IPS-NIHi7 (cell line): ENCODE results near the gene BSDC1.
"Not testable (repeated sequence)": the region's sequence is repeated elsewhere in the genome, so short reads cannot be mapped to it uniquely, and the experiment has no call there.

ENCODE experiments used
- DNase-seq: peaks from one replicate; pipeline ENCODE4 v3.0.0; 2012; ENCODE audit warnings: mixed read lengths; ENCODE audit errors: extremely low spot score

BSDC1 gene

GRCh38 chr1:32358435-32358834 is 35.8 kb downstream of the BSDC1 start:
- no peak for DNase-seq

DNA sequence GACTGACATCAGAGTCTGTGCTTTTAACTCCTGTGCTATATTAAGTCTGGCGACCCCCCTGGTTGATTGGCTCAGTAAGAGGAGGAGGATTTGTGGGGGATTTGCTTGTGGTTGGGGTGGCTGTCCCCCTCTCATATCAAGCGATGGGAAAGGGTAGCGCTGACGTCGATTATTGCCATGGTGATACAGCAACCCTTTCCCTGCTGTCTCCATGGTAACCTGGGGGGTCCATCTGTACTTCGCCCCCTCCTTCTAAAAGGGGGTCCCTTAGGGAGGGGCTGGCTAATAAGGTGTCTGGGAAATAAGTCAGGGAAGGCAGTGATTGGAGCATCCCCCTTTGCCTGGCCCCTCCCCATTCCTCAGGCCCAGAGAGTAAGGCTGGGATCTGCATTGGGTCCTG is 36.6 kb downstream of the BSDC1 start:
- DNase-seq, result no peak

DNA sequence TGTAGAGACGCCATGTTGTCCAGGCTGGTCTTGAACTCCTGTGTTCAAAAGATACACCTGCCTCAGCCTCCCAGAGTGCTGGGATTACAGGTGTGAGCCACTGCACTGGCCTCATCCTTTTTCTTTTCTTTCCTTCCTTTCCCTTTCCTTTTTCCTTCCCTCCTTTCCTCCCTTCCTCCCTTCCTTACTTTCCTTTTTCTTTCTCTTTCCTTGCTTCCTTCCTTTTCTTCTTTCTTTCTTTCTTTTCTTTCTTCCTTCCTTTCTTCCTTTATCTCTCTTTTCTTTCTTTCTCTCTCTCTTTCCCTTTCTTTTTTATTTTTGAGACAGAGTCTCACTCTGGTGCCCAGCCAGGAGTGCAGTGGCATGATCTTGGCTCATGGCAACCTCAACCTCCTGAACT is 37.8 kb downstream of the BSDC1 start:
- no peak for DNase-seq

DNA sequence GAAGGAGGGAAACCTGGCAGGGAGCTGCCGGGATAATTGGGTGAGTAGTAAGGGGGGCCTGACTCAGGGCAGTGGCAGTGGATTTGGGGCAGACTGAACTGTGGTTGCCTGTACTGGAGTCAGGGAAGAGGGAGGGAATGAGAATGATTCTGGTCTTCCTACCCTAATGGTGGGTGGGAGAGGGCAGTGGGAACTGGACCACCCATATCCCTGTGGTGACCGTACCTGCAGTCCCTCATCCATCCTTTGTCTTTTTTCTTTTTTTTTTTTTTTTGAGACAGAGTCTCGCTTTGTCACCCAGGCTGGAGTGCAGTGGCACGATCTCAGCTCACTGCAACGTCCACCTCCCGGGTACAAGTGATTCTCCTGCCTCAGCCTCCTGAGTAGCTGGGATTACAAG is 38.5 kb downstream of the BSDC1 start:
- DNase-seq, result not testable (repeated sequence)

DNA sequence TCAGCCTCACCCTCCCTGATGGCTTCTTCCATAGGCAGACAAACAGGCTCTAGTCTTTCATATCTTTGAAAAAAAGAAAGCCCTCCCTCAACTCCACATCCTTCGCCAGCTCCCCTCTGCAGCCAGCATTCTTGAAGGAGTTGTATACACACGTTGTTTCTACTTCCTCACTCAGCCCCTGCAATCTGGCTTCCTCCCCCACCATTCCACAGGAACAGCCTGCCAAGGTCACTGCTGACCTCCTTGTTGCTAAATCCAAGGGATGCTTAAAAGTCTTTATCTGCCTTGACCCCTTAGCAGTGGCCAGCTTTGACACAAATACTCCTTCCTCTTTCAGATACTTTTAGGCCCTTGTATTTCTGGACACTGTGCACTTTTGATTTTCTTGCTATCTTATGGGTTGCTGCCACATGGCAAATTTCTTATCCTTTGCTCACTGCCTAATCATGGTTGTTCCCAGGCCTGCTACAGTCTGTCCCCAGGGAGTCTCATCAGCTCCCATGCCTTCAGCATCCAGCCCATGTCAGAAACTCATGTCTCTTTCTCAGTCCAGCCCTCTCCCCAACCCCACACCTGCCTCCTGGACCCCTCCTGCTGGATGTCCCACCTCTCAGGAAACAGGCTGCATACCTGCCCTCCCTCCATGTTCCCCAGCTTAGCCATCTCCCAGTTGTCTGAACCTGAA is 40.2 kb downstream of the BSDC1 start:
- DNase-seq, result no peak

GRCh38 chr1:32353431-32353830 is 40.8 kb downstream of the BSDC1 start:
- DNase-seq, result no peak

DNA sequence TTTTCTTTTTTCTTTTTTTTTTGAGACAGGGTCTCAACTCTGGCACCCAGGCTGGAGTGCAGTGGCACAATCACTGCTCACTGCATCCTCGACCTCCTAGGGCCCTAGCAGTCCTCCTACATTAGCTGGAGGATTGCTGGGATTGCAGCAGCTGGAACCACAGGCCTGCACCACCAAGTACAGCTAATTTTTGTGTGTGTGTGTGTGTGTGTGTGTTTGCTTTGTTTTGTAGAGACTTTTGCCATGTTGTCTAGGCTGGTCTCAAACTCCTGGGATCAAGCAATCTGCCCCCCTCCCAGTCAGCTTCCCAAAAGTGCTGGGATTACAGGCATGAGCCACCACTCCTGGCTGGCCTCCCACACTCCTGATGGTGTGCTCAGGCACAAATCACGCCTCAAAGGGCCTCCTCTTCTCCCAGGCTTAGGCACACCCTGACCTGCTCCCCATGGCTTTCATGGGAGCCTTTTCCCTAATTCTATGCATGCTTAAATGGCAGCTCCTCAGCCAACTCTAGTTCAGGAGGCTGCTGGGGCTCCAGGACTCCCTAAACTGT is 41.3 kb downstream of the BSDC1 start:
- DNase-seq, result no peak

DNA sequence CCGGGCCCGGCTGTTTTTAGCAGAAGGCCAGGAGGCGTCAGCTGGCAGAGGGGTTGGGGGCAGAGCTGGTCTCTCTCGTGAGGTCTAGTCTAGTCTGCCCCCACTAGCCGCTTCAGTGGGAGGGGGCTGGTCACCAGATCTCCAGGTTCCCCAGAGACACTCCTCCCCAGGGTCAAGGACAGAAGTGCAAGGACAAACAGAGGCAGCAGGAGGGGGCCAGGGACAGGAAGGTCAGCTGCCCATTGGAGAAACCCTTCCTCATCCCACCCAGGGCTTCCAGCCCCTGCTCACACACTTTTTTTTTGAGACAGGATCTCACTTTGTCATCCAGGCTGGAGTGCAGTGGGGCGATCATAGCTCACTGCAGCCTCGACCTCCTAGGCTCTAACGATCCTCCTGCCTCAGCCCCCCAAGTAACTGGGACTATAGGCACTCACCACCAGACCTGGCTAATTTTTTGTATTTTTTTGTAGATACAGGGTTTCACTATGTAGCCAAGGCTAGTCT is 41.9 kb downstream of the BSDC1 start:
- no peak for DNase-seq

DNA sequence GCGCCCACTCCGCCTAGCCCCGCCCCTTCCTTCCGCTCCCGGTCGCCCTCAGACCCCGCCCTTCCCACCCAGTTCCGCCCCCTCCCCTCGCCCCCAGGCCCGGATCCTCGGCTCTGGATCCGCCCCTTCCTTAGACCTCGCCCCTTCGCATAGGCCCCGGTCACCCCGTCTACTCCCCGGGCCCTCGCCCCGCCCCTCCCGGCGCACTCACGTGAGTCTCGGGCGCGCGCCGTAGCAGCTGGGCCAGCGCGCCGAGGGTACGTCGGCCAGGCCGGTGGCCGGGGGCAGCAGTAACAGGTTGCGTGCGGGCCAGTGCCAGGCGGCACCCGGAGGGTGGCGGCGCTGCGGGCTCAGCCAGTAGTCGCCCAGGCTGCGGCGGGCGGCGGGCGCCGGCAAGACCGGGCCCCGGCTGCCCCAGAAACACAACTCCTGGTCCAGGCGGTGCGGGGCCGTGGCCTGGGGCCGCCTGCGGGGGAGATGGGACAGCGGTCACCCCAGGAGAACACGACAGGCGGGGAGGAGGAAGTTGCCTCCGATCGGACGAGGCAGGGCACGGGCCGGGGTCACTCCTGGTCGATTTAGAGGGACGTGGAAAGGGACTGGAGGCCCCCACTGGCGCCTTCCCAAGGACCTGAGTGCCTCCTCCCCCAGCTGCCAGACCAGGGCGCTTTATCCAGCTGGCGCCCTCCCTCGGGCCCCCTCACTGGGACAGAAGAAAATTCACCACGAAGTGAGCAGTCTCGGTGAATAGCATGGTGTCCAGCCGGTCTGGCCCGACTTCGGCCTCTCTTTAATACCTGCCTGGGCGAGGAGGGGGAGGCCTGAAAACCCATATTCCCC is 42.6 kb downstream of the BSDC1 start:
- peak; percentile 100 for DNase-seq

- DNase-seq, result peak; percentile 90
These were observed 43.3 kb downstream of the BSDC1 start for GRCh38 chr1:32350785-32351398.

DNA sequence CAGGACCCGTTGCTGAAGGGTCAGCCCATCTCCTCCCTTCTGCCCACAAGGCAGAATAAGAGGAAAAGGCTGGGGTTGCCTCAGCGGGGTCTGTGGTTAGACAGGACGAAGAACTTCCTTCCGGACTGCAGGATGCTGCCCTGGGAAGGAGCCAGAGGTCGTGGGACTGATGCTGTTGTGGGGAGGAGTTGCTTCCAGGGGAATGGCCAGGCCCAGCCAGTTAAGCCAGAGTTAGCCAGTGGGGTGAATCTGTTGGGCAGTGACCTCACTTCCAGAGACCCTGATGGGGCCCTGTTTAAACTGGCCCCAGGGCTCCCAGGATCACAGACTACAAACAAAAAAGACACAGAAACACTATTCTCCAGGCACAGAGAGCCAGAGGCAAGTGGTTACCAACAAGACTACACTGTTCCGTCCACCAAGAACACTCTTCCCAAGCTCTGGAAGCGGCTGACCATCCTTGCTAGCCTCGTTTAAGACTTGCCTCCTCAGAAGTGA is 45.0 kb downstream of the BSDC1 start:
- no peak for DNase-seq

DNA sequence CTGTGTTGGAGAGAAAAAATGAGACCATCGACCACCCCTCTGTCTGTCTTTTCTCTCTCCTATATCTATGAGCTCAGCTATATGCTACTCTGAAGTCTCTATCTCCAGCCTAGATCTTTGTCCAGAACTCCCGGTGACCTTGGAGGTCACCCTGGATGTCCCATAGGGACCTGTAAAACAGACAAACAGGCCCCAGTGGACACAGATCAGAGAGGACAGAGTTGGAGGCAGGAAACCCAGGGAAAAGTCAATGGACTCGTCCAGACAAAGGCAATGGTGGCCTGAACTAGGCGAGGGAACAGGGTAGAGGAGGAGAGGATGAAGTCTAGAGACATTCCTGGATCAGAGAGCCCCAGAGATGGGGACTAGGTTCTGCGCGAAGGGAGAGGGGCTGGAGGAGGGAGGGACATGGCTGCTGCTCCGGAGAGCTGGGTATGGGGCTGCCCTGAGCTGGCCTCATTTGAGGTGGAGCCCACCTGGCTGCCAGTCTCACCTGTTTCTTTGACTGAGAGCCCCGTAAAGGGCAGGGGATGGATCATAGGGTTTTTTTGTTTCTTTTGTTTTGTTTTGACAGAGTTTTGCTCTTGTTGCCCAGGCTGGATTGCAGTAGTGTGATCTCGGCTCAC is 47.6 kb downstream of the BSDC1 start:
- DNase-seq, result no peak

- DNase-seq, result no peak
These were observed 48.9 kb downstream of the BSDC1 start for GRCh38 chr1:32345289-32345827.

- no peak for DNase-seq
These were observed 51.5 kb downstream of the BSDC1 start for GRCh38 chr1:32342704-32343103.

- DNase-seq, result no peak
These were observed 52.3 kb downstream of the BSDC1 start for GRCh38 chr1:32341971-32342370.

GRCh38 chr1:32341186-32341757 is 53.0 kb downstream of the BSDC1 start:
- DNase-seq, result no peak

DNA sequence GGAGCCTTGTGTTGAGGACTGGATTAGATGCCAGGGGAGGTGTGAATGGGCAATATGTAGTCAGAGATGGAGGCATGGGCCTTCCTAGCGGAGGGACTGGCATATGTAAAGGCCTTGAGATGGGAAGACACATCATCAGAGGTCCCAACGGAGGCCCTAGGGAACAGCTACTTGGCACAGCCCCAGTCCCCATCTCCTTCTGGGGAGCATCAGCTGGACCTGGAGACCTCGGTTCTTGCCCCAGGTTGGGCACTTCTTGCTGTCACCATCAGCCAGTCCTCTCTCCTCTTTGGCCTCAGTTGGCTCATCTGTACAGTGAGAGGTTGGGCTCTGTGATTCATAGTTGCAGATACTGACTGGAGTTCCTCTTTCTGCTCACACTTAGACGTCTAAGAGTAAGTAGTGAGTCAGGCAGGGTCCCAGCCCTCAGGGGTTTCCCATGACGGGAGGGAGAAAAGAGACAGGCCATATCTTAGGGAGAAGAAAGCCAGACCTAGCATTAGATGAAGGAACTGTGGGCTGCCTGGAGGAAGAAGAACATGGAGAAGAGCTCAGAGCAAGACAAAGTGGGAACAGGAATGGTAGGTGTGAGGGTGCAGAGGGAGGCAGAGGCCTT is 54.8 kb downstream of the BSDC1 start:
- DNase-seq, result no peak

GRCh38 chr1:32338637-32339145 is 55.5 kb downstream of the BSDC1 start:
- no peak for DNase-seq

DNA sequence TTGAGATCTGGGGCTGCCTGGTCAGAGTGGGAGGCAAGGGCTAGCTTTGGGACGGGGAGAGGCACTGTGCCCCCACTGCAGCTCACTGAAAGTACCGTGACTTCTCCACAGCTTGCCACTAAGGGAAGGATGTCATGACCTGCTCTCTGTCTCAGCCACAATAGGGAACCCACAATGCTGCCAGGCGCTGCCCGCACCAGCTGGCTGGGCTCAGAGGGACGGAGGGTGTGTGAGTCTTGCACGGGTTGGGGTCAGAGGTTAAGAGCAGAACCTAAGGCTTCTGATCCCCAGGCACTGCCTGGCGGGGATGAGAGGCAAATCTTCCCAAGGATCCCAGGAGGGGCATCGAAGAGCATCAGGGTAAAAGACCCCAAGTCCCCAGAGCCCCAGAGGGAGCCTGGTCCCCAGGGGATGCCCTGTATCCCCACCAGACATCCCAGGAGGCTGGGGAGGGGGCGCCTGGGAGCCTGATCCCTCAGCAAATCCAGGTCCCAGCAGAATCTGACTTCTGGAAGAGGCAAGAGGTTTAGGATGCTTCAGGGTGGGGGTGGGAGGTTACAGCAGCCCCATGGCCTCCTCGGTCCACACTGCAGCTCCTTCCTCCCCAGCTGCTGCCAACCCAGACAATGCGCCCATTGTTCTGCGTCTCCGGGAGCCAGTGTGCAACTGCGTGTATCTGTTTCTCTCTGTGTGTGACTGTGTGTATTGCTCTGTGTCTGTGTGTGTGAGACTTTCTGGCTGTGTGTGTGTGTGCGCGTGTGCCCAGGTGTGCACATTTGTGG is 56.2 kb downstream of the BSDC1 start:
- no peak for DNase-seq
